HG02973 (cell line): ENCODE data around the gene CD2BP2.

Source experiments
- ATAC-seq: cut with Tn5 transposase; IDR thresholded peaks from one replicate; pipeline ENCODE4 v1.9.1; 2021; ENCODE audit warnings: moderate library complexity; ENCODE audit not compliant: unreplicated experiment

The CD2BP2 gene

GRCh38 chr16:30365200-30365599 lies 10.1 kb upstream of the CD2BP2 start:
- no peak for ATAC-seq

- ATAC-seq = no peak
These were observed 6.1 kb upstream of the CD2BP2 start for GRCh38 chr16:30361180-30361579.

- no peak for ATAC-seq
These were observed 4.7 kb upstream of the CD2BP2 start for GRCh38 chr16:30359871-30360170.

GRCh38 chr16:30358990-30359870 lies 4.1 kb upstream of the CD2BP2 start:
- no peak for ATAC-seq

GRCh38 chr16:30358577-30358936 lies 3.4 kb upstream of the CD2BP2 start:
- ATAC-seq = no peak

- ATAC-seq = no peak
These were observed 2.8 kb upstream of the CD2BP2 start for GRCh38 chr16:30357715-30358576.

- no peak for ATAC-seq
These were observed 2.1 kb upstream of the CD2BP2 start for GRCh38 chr16:30357085-30357714.

- no peak for ATAC-seq
These were observed 1.4 kb upstream of the CD2BP2 start for GRCh38 chr16:30356401-30357084.

GRCh38 chr16:30355954-30356308 lies 823 bp upstream of the CD2BP2 start:
- no peak for ATAC-seq

- peak; percentile 7 for ATAC-seq
These were observed 525 bp downstream of the CD2BP2 start for GRCh38 chr16:30354423-30355143.

GRCh38 chr16:30353438-30354129 lies 1.5 kb downstream of the CD2BP2 start:
- ATAC-seq = no peak

- no peak for ATAC-seq
These were observed 2.4 kb downstream of the CD2BP2 start for GRCh38 chr16:30352488-30353401.

- no peak for ATAC-seq
These were observed 3.3 kb downstream of the CD2BP2 start for GRCh38 chr16:30351586-30352419.

- no peak for ATAC-seq
These were observed 4.1 kb downstream of the CD2BP2 start for GRCh38 chr16:30351001-30351441.

- no peak for ATAC-seq
These were observed 4.8 kb downstream of the CD2BP2 start for GRCh38 chr16:30350134-30350871.

- no peak for ATAC-seq
These were observed 5.4 kb downstream of the CD2BP2 start for GRCh38 chr16:30349675-30350074.

GRCh38 chr16:30348929-30349328 lies 6.2 kb downstream of the CD2BP2 start:
- no peak for ATAC-seq
